PC-3 (cell line): Measurements from ENCODE around the gene DSP.

ENCODE experiments used
- EZH2 ChIP-seq: fragments of 300-600 bp; sonication (generic); IDR thresholded peaks from one replicate; pipeline ENCODE4 v1.6.1; 2017; ENCODE audit warnings: antibody characterized with exemption, mild to moderate bottlenecking, low read length; ENCODE audit not compliant: unreplicated experiment
- EZH2phosphoT487 ChIP-seq: fragments of 300-600 bp; sonication (generic); IDR thresholded peaks from 2 replicates; pipeline ENCODE4 v1.6.1; 2018; ENCODE audit warnings: mild to moderate bottlenecking, antibody characterized with exemption, low read length, borderline replicate concordance
- TF ChIP-seq, protein P1 (sequence below): fragments of 300-600 bp; sonication (generic); conservative IDR thresholded peaks from 2 replicates; pipeline ENCODE4 v1.5.1; 2017; ENCODE audit warnings: antibody characterized with exemption, low read depth, mild to moderate bottlenecking, low read length

DNA sequence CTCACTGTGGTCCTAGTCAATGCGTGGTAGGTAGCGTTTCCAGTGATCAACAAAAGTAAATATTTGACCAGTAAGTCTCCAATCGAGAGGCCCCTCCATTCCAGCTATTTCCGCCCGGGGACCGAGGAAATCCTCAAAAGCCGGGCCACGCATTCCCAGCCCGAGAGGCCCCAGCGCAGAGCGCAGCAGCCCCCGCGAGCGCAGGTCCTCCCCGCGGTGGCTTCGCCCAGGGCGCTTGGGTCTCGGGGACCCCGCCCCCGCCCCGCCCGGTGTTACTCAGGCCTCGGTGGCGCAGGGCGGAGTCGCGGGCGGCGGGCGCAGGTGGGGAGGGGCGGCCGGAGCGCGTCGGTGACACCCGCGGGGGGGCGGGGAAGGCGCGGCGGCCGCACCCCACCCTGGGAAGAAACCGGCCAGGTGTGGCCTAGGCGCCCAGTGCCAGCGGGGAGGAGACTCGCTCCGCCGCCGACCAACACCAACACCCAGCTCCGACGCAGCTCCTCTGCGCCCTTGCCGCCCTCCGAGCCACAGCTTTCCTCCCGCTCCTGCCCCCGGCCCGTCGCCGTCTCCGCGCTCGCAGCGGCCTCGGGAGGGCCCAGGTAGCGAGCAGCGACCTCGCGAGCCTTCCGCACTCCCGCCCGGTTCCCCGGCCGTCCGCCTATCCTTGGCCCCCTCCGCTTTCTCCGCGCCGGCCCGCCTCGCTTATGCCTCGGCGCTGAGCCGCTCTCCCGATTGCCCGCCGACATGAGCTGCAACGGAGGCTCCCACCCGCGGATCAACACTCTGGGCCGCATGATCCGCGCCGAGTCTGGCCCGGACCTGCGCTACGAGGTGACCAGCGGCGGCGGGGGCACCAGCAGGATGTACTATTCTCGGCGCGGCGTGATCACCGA lies at the start of gene DSP:
- TF ChIP-seq EZH2 (no peak), EZH2phosphoT487 (no peak)
- TF ChIP-seq, protein P1, sequence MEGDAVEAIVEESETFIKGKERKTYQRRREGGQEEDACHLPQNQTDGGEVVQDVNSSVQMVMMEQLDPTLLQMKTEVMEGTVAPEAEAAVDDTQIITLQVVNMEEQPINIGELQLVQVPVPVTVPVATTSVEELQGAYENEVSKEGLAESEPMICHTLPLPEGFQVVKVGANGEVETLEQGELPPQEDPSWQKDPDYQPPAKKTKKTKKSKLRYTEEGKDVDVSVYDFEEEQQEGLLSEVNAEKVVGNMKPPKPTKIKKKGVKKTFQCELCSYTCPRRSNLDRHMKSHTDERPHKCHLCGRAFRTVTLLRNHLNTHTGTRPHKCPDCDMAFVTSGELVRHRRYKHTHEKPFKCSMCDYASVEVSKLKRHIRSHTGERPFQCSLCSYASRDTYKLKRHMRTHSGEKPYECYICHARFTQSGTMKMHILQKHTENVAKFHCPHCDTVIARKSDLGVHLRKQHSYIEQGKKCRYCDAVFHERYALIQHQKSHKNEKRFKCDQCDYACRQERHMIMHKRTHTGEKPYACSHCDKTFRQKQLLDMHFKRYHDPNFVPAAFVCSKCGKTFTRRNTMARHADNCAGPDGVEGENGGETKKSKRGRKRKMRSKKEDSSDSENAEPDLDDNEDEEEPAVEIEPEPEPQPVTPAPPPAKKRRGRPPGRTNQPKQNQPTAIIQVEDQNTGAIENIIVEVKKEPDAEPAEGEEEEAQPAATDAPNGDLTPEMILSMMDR, result no peak
